Endothelial cell of umbilical vein (primary cell): Measurements from ENCODE around the gene C4orf54. TPM values are rescaled to one million over a fixed set of nuclear protein-coding genes. Genes with fewer than 3 reads are reported as not detected.

Experiments used
- BruUV-seq: library from RNA; stranded (reverse); fragments of 400-500 nt; replicated peaks from 2 replicates; lab custom pipeline; 2021; lab: Mats Ljungman, UMichigan
- CTCF ChIA-PET: fragments of 300-600, 350-600 bp; sonication (Branson Sonifier 250); formaldehyde crosslinking; loops from one replicate; lab custom pipeline; 2021; ENCODE audit warnings: antibody characterized with exemption, inconsistent platforms; lab: Charles Lee
- POLR2A ChIA-PET: fragments of 300-600, 350-600 bp; sonication (Branson Sonifier 250); formaldehyde crosslinking; loops from one replicate; lab custom pipeline; 2021; ENCODE audit warnings: antibody characterized with exemption, inconsistent platforms; lab: Charles Lee
- DNase-seq: peaks from one replicate; pipeline ENCODE4 v3.0.0-alpha.2; 2011; ENCODE audit warnings: low read depth, low spot score
- FAIRE-seq: peaks from 2 replicates; lab custom pipeline; 2011; peaks lifted over from hg19 to GRCh38; lab: Jason Lieb, UNC
- H2AFZ ChIP-seq: 2 replicates; pipeline ENCODE4 v1.6.0; 2012; ENCODE audit warnings: low read depth, low read length, control low read depth, inconsistent platforms
- H3K27ac ChIP-seq: 2 replicates; pipeline ENCODE4 v1.5.1; 2011; ENCODE audit warnings: low read depth, mild to moderate bottlenecking, control low read depth, low read length, moderate library complexity; ENCODE audit not compliant: insufficient read depth
- H3K27me3 ChIP-seq, 2 experiments: 2 replicates each; pipeline versions ENCODE4 v1.6.0 to v1.6.1; 2011; ENCODE audit warnings: low read length in 2 of 2, mixed read lengths in 1 of 2; ENCODE audit not compliant: control insufficient read depth in 2 of 2, insufficient read depth in 2 of 2
- H3K36me3 ChIP-seq, 2 experiments: 2 replicates in 1 of 2; 3 replicates in 1 of 2; pipeline ENCODE4 v1.5.1; 2011; ENCODE audit warnings: low read length in 2 of 2, mild to moderate bottlenecking in 1 of 2, moderate library complexity in 1 of 2; ENCODE audit not compliant: control insufficient read depth in 2 of 2, insufficient read depth in 2 of 2; ENCODE audit errors: extremely low read depth in 1 of 2
- H3K4me1 ChIP-seq: 3 replicates; pipeline ENCODE4 v1.5.1; 2011; ENCODE audit warnings: mild to moderate bottlenecking, low read length; ENCODE audit not compliant: control insufficient read depth, insufficient read depth; ENCODE audit errors: extremely low read depth
- H3K4me2 ChIP-seq: 2 replicates; pipeline ENCODE4 v1.6.1; 2011; ENCODE audit warnings: low read length, control low read depth, mixed read lengths; ENCODE audit not compliant: insufficient read depth
- H3K4me3 ChIP-seq, 3 experiments: fragments of 200-600 bp in 1 of 3; sonication (generic), shearing (Covaris generic) in 1 of 3; replicated peaks in 1 of 3; 2 replicates each; pipeline ENCODE4 v1.5.1; 2011 to 2016; ENCODE audit warnings: control low read depth in 3 of 3, low read length in 3 of 3, mild to moderate bottlenecking in 2 of 3, inconsistent platforms in 1 of 3, low read depth in 1 of 3, moderate library complexity in 1 of 3; ENCODE audit not compliant: insufficient read depth in 1 of 3
- H3K79me2 ChIP-seq: 2 replicates; pipeline ENCODE4 v1.6.0; 2012; ENCODE audit warnings: low read length, inconsistent platforms; ENCODE audit not compliant: control insufficient read depth, insufficient read depth
- H3K9ac ChIP-seq: replicated peaks from 2 replicates; pipeline ENCODE3; 2011; ENCODE audit warnings: low read length, control low read depth; ENCODE audit not compliant: insufficient read depth; ENCODE audit errors: extremely low read depth
- H3K9me1 ChIP-seq: replicated peaks from 3 replicates; pipeline ENCODE4 v1.6.0; 2011; ENCODE audit warnings: mild to moderate bottlenecking, low read length; ENCODE audit not compliant: control insufficient read depth, insufficient read depth; ENCODE audit errors: extremely low read depth
- H3K9me3 ChIP-seq: replicated peaks from 2 replicates; pipeline ENCODE4 v1.5.1; 2012; ENCODE audit warnings: low read length, inconsistent platforms; ENCODE audit not compliant: control insufficient read depth, insufficient read depth
- H4K20me1 ChIP-seq: replicated peaks from 2 replicates; pipeline ENCODE3; 2011; ENCODE audit warnings: mild to moderate bottlenecking, low read length; ENCODE audit not compliant: control insufficient read depth, insufficient read depth; ENCODE audit errors: extremely low read depth
- CTCF ChIP-seq, 2 donors: IDR thresholded peaks; 1 replicate in 1 of 2; 2 replicates in 1 of 2; pipeline ENCODE4 v1.5.1; 2011; ENCODE audit warnings: low read length in 2 of 2, mild to moderate bottlenecking in 2 of 2, moderate library complexity in 2 of 2, control low read depth in 1 of 2, inconsistent platforms in 1 of 2, low read depth in 1 of 2; ENCODE audit not compliant: insufficient read depth in 1 of 2; ENCODE audit errors: extremely low read depth in 1 of 2
- FOS ChIP-seq: IDR thresholded peaks from 2 replicates; pipeline ENCODE4 v1.6.1; 2011; ENCODE audit warnings: mild to moderate bottlenecking, low read length, moderate library complexity, borderline replicate concordance; ENCODE audit not compliant: insufficient read depth
- GATA2 ChIP-seq: IDR thresholded peaks from 2 replicates; pipeline ENCODE4 v1.7.0; 2011; ENCODE audit warnings: low read depth, mild to moderate bottlenecking, moderate library complexity, mixed read lengths, low read length; ENCODE audit not compliant: insufficient read length, insufficient read depth
- MYC ChIP-seq: IDR thresholded peaks from one replicate; pipeline ENCODE4 v1.6.1; 2011; ENCODE audit warnings: mild to moderate bottlenecking, low read depth, low read length
- POLR2A ChIP-seq: IDR thresholded peaks from 2 replicates; pipeline ENCODE4 v1.6.1; 2012; ENCODE audit warnings: low read depth, mild to moderate bottlenecking, control low read depth, low read length
- POLR2AphosphoS5 ChIP-seq: IDR thresholded peaks from 2 replicates; pipeline ENCODE4 v1.6.1; 2012; ENCODE audit warnings: low read depth, mild to moderate bottlenecking, control low read depth, low read length, moderate library complexity; ENCODE audit not compliant: insufficient read depth
- dilution Hi-C: fragments of 300-500 bp; cut with MboI; formaldehyde crosslinking; loops from one replicate; pipeline ENCODE4 v1.15.0; 2019; ENCODE audit warnings: low sequenced_read_pairs; ENCODE audit not compliant: extremely low pct_ligation_motif_present
- intact Hi-C: fragments of 100-400 bp; cut with micrococcal nuclease; formaldehyde crosslinking; loops from one replicate; pipeline ENCODE4 v1.10.0; 2022
- polyA plus RNA-seq, 4 experiments: library from polyadenylated mRNA; depleted of rRNA in 3 of 4; stranded (reverse) in 3 of 4; unstranded in 1 of 4; fragments of >200 nt; gene quantifications; 2 replicates each; pipeline versions ENCODE4 v1.2.1 to v1.2.3, GENCODE V29; 2011 to 2012; ENCODE audit warnings: missing spikeins in 1 of 4
- total RNA-seq: library from RNA; stranded (reverse); gene quantifications from 2 replicates; pipeline ENCODE4 v1.2.3, GENCODE V29; 2021
- TF ChIP-seq, protein P1 (sequence below): IDR thresholded peaks from 2 replicates; pipeline ENCODE4 v1.6.1; 2011; ENCODE audit not compliant: insufficient read depth, insufficient read length

C4orf54 gene
- total and polyA plus RNA-seq, 2 donors (not counting 3 experiments of a cell fraction or from before 2014, with no cell fraction given): not detected

DNA sequence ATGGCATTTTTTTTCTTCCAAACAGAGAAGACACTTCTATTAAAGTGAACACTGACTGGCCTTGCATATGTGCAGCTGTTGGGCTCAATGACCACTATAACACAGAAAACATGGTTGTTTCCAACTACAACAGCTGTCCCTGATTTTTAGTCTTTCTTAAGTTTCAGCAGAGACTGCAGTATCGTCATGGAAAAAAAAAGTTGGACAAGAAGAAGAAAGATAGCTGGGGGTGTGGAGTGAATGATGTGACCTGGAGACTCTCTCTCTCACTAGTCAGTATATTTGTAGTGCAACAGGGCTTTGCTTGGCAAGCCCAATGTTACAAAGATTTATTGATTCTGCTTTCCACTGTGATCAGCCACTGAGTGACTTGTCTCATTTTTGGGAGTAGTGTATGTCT is 29.5 kb upstream of the C4orf54 start:
- TF ChIP-seq POLR2AphosphoS5 (no peak), FOS (no peak), MYC (no peak), GATA2 (no peak), CTCF (IDR thresholded peaks at IDR 0.05; ENCODE audit: extremely low read depth in 1 of 2, insufficient read depth in 1 of 2, low read depth in 1 of 2, low read length in 2 of 2) (no peak), POLR2A (no peak)
- TF ChIP-seq, protein P1, sequence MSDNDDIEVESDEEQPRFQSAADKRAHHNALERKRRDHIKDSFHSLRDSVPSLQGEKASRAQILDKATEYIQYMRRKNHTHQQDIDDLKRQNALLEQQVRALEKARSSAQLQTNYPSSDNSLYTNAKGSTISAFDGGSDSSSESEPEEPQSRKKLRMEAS: no peak
- H3K9me1 ChIP-seq: no peaks in the 10 kb centered on the region
- dilution Hi-C loops (no loop called here), intact Hi-C loops (no loop called here)
- no peaks in the 10 kb centered on the region for H3K4me1 ChIP-seq
- no peak overlapping the region for H3K9ac ChIP-seq
- no peak overlapping the region for H3K4me2 ChIP-seq
- no peak overlapping the region for H2AFZ ChIP-seq
- no peak for DNase-seq
- ChIA-PET CTCF (no interaction called here), POLR2A (no interaction called here)
- no peak overlapping the region for H3K27ac ChIP-seq
- FAIRE-seq: no peak
- no peak overlapping the region for H3K4me3 ChIP-seq
- no TSS peak for BruUV-seq
- no peaks in the 10 kb centered on the region for H3K9me3 ChIP-seq
- H3K79me2 ChIP-seq: no peaks in the 10 kb centered on the region
- no peaks in the 10 kb centered on the region for H4K20me1 ChIP-seq
- H3K27me3 ChIP-seq: no peaks in the 10 kb centered on the region
- H3K36me3 ChIP-seq: no peaks in the 10 kb centered on the region
